ENCODE data around the gene NCAN. TPM values are rescaled to one million over a fixed set of nuclear protein-coding genes. Genes with fewer than 3 reads are reported as not detected.

Gene NCAN
- total and polyA plus RNA-seq, 2 of the 13 experiments (the other 11 are each of a cell fraction or from before 2014, with no cell fraction given), result not detected

- TF ChIP-seq ZFAT (CRISPR knock-in tag; conservative IDR thresholded peaks at IDR 0.05), result peak; percentile 65; the same call in 1 of the 2 replicates
- TF ChIP-seq ZBTB26 (CRISPR knock-in tag; IDR thresholded peaks at IDR 0.05; ENCODE audit: borderline replicate concordance), result peak; percentile 86; the same call in 1 of the 2 replicates
- no peak for TF ChIP-seq ZFP36 (IDR thresholded peaks at IDR 0.05; ENCODE audit: borderline replicate concordance, low read depth, low read length, partially characterized antibody)
- peak; percentile 43; the same call in 1 of the 2 replicates for TF ChIP-seq GATAD2A (CRISPR knock-in tag; IDR thresholded peaks at IDR 0.05)
- peak; percentile 83; the same call in 1 of the 2 replicates for TF ChIP-seq NKX3-1 (CRISPR knock-in tag; IDR thresholded peaks at IDR 0.05)
- TF ChIP-seq ERF (CRISPR knock-in tag; IDR thresholded peaks at IDR 0.05), result peak; percentile 85; the same call in 1 of the 2 replicates
- TF ChIP-seq THAP11 (CRISPR knock-in tag; IDR thresholded peaks at IDR 0.05), result peak; percentile 50
- no peak for TF ChIP-seq BHLHE40 (IDR thresholded peaks at IDR 0.05; ENCODE audit: low read length)
- TF ChIP-seq ZNF790 (CRISPR knock-in tag; IDR thresholded peaks at IDR 0.05; ENCODE audit: borderline replicate concordance), result peak; percentile 67; the same call in 1 of the 2 replicates
- TF ChIP-seq RBFOX2 (IDR thresholded peaks at IDR 0.05; ENCODE audit: low read depth, low read length), result no peak
- 0 out of 2 replicates have a peak, but pooled peaks have one; percentile 77 for TF ChIP-seq ZNF256 (CRISPR knock-in tag; conservative IDR thresholded peaks at IDR 0.05)
- TF ChIP-seq CREB1 (IDR thresholded peaks at IDR 0.05), result no peak
- TF ChIP-seq CREB1 (CRISPR knock-in tag; IDR thresholded peaks at IDR 0.05), result no peak
- TF ChIP-seq POGK (CRISPR knock-in tag; conservative IDR thresholded peaks at IDR 0.05), result 0 out of 2 replicates have a peak, but pooled peaks have one; percentile 35
- TF ChIP-seq ADNP (CRISPR knock-in tag; IDR thresholded peaks at IDR 0.05), result no peak
- TF ChIP-seq RFX1 (IDR thresholded peaks at IDR 0.05), result no peak
- TF ChIP-seq ZNF331 (CRISPR knock-in tag; IDR thresholded peaks at IDR 0.05), result peak; percentile 81
- TF ChIP-seq ZNF775 (CRISPR knock-in tag; IDR thresholded peaks at IDR 0.05; ENCODE audit: borderline replicate concordance), result no peak
- TF ChIP-seq NR2C2 (CRISPR knock-in tag; IDR thresholded peaks at IDR 0.05; ENCODE audit: borderline replicate concordance), result no peak
- no peak for TF ChIP-seq ZFP36L1 (CRISPR knock-in tag; IDR thresholded peaks at IDR 0.05)
- TF ChIP-seq GRHL1 (CRISPR knock-in tag; conservative IDR thresholded peaks at IDR 0.05), result no peak
- no peak for TF ChIP-seq TFDP2 (CRISPR knock-in tag; IDR thresholded peaks at IDR 0.05)
- TF ChIP-seq POGZ (CRISPR knock-in tag; IDR thresholded peaks at IDR 0.05), result no peak
- peak; percentile 76; the same call in 1 of the 2 replicates for TF ChIP-seq KLF12 (CRISPR knock-in tag; IDR thresholded peaks at IDR 0.05; ENCODE audit: borderline replicate concordance)
- no peak for TF ChIP-seq ZBTB46 (CRISPR knock-in tag; IDR thresholded peaks at IDR 0.05; ENCODE audit: borderline replicate concordance)
Observed at GRCh38 chr19:19214892-19215291, 3.1 kb downstream of the NCAN start (continued).

All from HepG2 (cell line).